ENCODE data around the gene NEK1. TPM values are rescaled to one million over a fixed set of nuclear protein-coding genes. Genes with fewer than 3 reads are reported as not detected.

The NEK1 gene
- total and polyA plus RNA-seq, 2 donors (not counting 3 experiments of a cell fraction or from before 2014, with no cell fraction given) = 2.6 to 10.1 TPM

- H3K79me2 ChIP-seq (ENCODE audit: control insufficient read depth, insufficient read depth, low read length) = no peaks in the 10 kb centered on the region
- H4K20me1 ChIP-seq (replicated peaks; ENCODE audit: control insufficient read depth, extremely low read depth, insufficient read depth, low read length) = no peaks in the 10 kb centered on the region
- H3K9me1 ChIP-seq (replicated peaks; ENCODE audit: control insufficient read depth, extremely low read depth, insufficient read depth, low read length) = no peaks in the 10 kb centered on the region
- intact Hi-C loops (cut with micrococcal nuclease) = no loop called here
- FAIRE-seq = no peak
- H3K27ac ChIP-seq (ENCODE audit: insufficient read depth, low read depth, low read length) = no peak overlapping the region
- no peaks in the 10 kb centered on the region for H3K4me1 ChIP-seq (ENCODE audit: control insufficient read depth, extremely low read depth, insufficient read depth, low read length)
- CTCF ChIA-PET = interaction anchor here (1.0 kb wide), 1 partner anchor 11 kb away, joined by 4 read pairs; no protein-coding TSS in a partner anchor
- POLR2A ChIA-PET = no interaction called here
- TF ChIP-seq CTCF (IDR thresholded peaks at IDR 0.05; ENCODE audit: extremely low read depth in 1 of 2, insufficient read depth in 1 of 2, low read depth in 1 of 2, low read length in 2 of 2) (no peak), POLR2A (IDR thresholded peaks at IDR 0.05; ENCODE audit: low read depth, low read length) (no peak), MAX (IDR thresholded peaks at IDR 0.05; ENCODE audit: insufficient read depth, insufficient read length) (no peak), FOS (IDR thresholded peaks at IDR 0.05; ENCODE audit: borderline replicate concordance, insufficient read depth, low read length) (no peak), JUN (IDR thresholded peaks at IDR 0.05; ENCODE audit: borderline replicate concordance, insufficient read depth, insufficient read length, low read depth) (no peak), GATA2 (IDR thresholded peaks at IDR 0.05; ENCODE audit: insufficient read depth, insufficient read length, low read depth, low read length) (no peak), POLR2AphosphoS5 (IDR thresholded peaks at IDR 0.05; ENCODE audit: insufficient read depth, low read depth, low read length) (no peak), EZH2 (IDR thresholded peaks at IDR 0.05; ENCODE audit: borderline replicate concordance, low read depth, low read length, severe bottlenecking) (no peak)
- no peak overlapping the region for H3K4me3 ChIP-seq (replicated peaks in 1 of 3; ENCODE audit: insufficient read depth in 1 of 3, low read depth in 1 of 3, low read length in 3 of 3)
- H3K9ac ChIP-seq (replicated peaks; ENCODE audit: extremely low read depth, insufficient read depth, low read length) = no peak overlapping the region
- no peaks in the 10 kb centered on the region for H3K9me3 ChIP-seq (replicated peaks; ENCODE audit: control insufficient read depth, insufficient read depth, low read length)
- DNase-seq (ENCODE audit: low read depth, low spot score) = no peak
- dilution Hi-C loops (cut with MboI; ENCODE audit: extremely low pct_ligation_motif_present, low sequenced_read_pairs) = no loop called here
- H2AFZ ChIP-seq (ENCODE audit: low read depth, low read length) = no peak overlapping the region
- no peaks in the 10 kb centered on the region for H3K27me3 ChIP-seq (ENCODE audit: control insufficient read depth in 2 of 2, insufficient read depth in 2 of 2, low read length in 2 of 2)
- no TSS peak for BruUV-seq (replicated peaks)
- H3K36me3 ChIP-seq (ENCODE audit: control insufficient read depth in 2 of 2, extremely low read depth in 1 of 2, insufficient read depth in 2 of 2, low read length in 2 of 2) = peaks cover 0 to 2% of the 10 kb centered on the region in 2 experiments
- no peak overlapping the region for H3K4me2 ChIP-seq (ENCODE audit: insufficient read depth, low read length)
Measured at GRCh38 chr4:169582203-169582602, 30.2 kb downstream of the NEK1 start.

Data from endothelial cell of umbilical vein (primary cell).